GM18526 (cell line): Measurements from ENCODE around the gene FASTKD2.

ENCODE experiments used
- POLR2A ChIP-seq: IDR thresholded peaks from 3 replicates; pipeline ENCODE4 v1.6.1; 2011; ENCODE audit not compliant: insufficient read length; ENCODE audit errors: extremely low read depth

The FASTKD2 gene

GRCh38 chr2:206765242-206766056 lies at the start of gene FASTKD2, which contains the start of gene MDH1B:
Gene FASTKD2 (plus strand): TSS chr2:206765606. CDS start chr2:206766694, 1,088 bp downstream.
Gene MDH1B (minus strand): TSS chr2:206765328. CDS start chr2:206765271, 57 bp downstream.
- TF ChIP-seq POLR2A = peak; percentile 80

- TF ChIP-seq POLR2A = no peak
These were observed 48.8 kb upstream of the FASTKD2 start for GRCh38 chr2:206716623-206717022.

GRCh38 chr2:206718296-206718695 lies 47.1 kb upstream of the FASTKD2 start, which contains the start of gene DYTN:
Gene DYTN (minus strand): TSS chr2:206718396. CDS start chr2:206718279, 117 bp downstream.
- no peak for TF ChIP-seq POLR2A

GRCh38 chr2:206721256-206721920 lies 44.0 kb upstream of the FASTKD2 start:
- no peak for TF ChIP-seq POLR2A

- no peak for TF ChIP-seq POLR2A
These were observed 42.1 kb upstream of the FASTKD2 start for GRCh38 chr2:206723288-206723687.

- TF ChIP-seq POLR2A = no peak
These were observed 38.1 kb upstream of the FASTKD2 start for GRCh38 chr2:206727287-206727686.

GRCh38 chr2:206728277-206729199 lies 36.9 kb upstream of the FASTKD2 start:
- TF ChIP-seq POLR2A = no peak

- TF ChIP-seq POLR2A = no peak
These were observed 32.1 kb upstream of the FASTKD2 start for GRCh38 chr2:206733341-206733740.

GRCh38 chr2:206736935-206737334 lies 28.5 kb upstream of the FASTKD2 start:
- no peak for TF ChIP-seq POLR2A

- no peak for TF ChIP-seq POLR2A
These were observed 26.1 kb upstream of the FASTKD2 start for GRCh38 chr2:206739271-206739670.

GRCh38 chr2:206740800-206741199 lies 24.6 kb upstream of the FASTKD2 start:
- TF ChIP-seq POLR2A = no peak

GRCh38 chr2:206756816-206757215 lies 8.6 kb upstream of the FASTKD2 start:
- no peak for TF ChIP-seq POLR2A

- TF ChIP-seq POLR2A = no peak
These were observed 649 bp upstream of the FASTKD2 start for GRCh38 chr2:206764673-206765241.

- TF ChIP-seq POLR2A = no peak
These were observed 888 bp downstream of the FASTKD2 start for GRCh38 chr2:206766057-206766930.
